GM19023 (cell line): ENCODE results near the gene CIAO3.
"Not testable (repeated sequence)": the region's sequence is repeated elsewhere in the genome, so short reads cannot be mapped to it uniquely, and the experiment has no call there.

Experiments used
- ATAC-seq: cut with Tn5 transposase; IDR thresholded peaks from one replicate; pipeline ENCODE4 v1.9.1; 2021; ENCODE audit warnings: mild to moderate bottlenecking, moderate library complexity; ENCODE audit not compliant: unreplicated experiment

The CIAO3 gene

DNA sequence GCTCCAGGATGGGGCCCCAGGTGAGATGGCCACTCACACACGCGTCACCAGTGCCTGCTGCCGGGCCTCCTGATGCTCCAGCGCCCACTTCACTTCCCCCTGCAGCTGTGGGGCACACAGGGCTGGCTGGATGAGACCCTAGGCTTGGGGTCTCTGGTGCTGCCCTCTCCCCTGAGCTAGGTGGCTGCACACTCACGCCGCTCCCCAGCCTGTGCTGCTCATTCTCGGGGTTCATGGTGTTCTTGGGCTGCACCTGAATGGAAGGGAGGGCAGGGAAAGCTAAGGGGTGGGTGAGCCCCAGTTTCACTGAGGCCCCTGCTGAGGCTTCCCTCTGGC is 15.8 kb downstream of the CIAO3 start:
- no peak for ATAC-seq

DNA sequence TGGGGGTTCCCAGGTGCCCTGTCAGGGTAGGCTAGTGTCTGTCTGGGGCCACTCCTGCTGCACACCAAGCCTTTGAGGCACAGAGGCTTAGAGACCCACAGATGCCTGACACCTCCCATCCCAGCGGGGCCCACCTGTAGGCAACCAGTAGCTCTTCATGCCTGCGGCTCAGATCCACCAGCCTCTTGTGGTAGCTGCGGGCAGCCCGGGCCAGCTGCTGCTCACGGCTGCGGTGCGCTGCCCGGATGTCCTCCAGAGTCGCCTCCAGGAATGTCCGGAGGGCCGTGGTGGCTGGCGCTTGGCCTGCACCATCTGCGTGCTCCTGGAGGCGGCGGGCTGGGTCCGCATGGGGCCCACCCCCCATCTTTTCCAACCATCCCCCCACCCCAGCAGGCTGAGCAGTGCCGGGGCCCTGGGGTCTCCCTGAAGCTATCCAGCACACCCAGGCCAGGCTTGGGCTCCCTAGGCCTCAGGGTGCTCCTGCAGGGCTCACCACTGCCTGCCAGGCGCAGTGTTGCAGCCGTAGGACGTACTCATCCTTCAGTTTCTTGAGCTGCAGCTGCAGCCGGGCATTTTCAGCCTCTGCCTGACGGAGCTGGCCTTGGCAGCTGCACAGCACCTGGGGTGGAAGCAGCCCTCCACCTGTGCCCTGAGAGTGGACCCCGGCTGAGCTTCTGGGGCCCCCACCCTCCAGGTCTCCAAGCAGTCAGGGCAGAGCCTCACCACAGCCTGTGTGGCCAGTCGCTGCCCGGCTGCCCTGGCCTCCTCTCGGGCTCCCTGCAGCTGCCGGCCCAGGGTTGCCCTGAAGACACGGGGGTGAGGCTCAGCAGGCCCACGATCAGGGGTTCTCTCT is 16.4 kb downstream of the CIAO3 start:
- no peak for ATAC-seq

DNA sequence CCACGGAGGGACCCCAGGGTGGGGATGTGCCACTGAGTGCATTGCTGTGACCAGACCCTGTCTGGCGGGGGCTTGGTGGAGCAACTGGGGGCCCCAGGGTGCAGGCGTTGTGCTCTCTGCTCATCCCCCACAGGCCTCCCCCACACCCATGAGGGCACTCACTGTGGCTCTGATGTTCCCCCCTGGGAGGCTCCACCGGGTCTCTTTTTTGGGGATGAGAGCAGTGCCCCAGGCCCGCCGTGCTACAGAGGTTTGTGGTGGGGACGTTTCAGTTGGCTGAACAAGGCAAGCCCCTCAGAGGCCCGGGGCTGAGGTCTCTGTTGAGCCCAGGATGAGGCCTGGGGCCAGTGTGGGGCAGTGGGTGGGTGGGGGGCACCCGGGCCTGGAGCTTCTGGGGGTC is 17.1 kb downstream of the CIAO3 start:
- ATAC-seq = no peak

DNA sequence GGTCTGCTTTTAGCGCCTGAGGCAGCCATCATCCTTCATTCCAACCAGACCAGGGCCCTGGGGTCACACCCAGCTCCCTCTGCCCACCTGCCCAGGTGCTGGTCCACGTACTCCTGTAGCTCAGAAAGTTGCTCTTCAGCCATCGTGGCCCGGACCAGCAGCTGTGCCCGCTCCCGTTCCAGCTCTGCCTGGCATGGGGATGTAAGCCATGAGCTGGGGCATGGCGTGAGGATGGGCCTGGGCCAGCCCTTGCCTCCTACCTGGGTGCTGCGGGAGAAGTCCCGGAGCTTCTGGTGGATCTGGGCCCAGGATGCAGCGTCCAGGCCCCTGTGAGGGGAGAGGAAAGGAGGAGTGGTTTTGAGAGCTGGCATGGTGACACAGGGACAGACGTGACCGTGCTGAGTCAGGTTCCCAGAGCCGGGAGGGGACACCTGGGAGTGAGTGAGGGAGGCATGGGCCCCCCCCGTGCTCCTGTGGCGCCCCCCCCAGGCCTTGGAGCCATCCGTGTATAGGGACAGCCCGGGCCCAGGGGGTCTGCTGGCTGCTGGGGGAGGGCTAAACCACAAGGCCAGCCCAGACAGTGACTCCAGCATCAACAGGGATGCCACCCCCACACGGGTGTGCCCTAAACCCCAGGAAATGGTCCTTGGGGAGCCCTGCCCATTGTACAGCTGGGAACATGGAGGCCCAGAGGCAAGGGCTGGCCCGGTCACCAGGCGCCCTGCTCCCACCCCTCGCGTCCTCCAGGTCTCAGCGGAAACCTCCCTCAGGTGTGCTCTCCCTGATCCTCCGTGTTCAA is 17.8 kb downstream of the CIAO3 start:
- no peak for ATAC-seq

DNA sequence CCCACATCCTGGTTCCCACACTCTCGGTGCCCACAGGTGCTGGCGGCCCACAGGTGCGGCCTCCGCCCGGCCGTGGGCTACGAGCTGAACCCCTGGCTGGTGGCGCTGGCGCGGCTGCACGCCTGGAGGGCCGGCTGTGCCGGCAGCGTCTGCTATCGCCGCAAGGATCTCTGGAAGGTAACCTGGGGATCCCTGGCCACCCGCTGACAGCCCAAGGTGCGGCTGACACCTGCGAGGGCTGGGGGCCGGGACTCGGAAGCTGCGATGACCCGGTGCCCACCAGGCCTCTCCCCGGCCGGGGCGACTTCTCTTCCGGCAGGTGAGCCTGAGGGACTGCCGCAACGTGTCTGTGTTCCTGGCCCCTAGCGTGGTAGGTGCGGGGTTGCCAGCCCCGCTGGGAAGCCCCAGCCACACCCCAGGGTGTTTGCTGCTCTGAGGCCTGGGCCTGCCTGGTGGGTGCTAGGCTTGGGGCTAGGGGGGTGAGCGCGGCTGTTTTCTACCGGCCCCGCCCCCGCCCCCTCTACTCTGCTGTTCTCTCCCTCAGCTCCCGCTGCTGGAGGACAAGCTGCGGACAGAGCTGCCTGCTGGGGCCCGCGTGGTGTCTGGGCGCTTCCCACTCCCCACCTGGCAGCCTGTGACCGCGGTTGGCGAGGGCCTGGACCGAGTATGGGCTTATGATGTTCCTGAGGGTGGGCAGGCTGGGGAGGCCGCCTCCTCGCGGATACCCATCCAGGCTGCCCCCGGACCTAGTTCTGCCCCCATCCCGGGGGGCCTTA is 18.8 kb downstream of the CIAO3 start:
- no peak for ATAC-seq

DNA sequence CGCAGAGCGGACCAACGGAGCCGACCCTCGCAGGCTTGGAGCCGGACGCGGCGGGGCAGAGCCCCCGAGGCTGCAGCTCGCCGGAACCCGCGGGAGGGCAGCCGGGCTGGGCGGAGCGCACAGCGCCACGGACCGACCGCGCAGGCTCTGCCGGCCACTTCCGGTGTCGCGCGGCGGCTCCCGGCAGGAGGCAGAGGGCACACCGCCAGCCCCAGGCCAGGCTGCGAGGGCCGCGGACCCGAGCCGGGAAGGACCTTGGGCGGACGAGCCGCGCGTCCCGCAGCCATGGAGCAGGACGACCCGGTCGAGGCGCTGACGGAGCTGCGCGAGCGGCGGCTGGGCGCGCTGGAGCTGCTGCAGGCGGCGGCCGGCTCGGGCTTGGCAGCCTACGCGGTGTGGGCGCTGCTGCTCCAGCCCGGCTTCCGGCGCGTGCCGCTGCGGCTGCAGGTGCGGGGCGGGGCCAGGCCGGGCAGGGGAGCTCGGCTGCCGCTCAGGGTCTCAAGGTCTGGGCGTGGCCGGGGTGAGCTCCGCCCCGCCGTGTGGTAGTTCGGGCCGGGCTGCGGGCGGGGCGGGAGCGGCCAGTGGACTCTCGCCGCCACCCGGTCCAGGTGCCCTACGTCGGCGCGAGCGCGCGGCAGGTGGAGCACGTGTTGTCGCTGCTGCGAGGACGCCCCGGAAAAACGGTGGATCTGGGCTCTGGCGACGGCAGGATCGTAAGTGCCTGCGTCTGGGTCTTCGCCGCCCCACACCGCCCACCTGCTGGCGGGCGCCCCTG is 19.6 kb downstream of the CIAO3 start, which contains the start of gene ANTKMT:
Gene ANTKMT (plus strand): TSS at position 157 of the 775 bp plus-strand sequence. CDS start 129 bp downstream, at position 286.
- ATAC-seq = peak; percentile 72

DNA sequence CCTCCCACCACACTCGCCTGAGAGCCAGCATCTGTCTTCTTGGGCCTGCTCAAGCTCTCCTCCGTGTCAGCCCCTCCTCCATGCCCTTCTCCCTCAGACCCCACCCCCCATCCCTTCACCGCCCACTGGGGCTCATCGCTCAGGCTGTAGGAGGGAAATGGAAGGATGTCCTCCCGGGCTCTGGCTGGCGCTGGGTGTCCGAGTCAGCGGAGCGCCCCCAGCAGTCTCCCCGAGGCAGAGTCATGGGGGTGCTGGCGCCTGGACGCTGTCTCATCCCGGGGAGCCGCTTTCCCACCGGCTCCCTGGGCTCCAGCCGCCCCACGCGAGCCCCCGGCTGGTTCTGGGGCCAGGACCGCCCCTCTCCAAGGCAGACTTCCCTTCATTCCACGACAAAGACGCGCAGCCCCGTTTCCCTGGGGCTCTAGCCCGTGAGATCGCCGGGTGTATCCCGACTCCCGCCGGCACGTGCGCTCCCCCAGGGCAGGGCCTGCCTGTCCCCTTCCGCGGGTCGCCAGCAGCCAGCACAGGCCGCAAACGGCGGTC is 20.3 kb downstream of the CIAO3 start:
- ATAC-seq = peak; percentile 18

DNA sequence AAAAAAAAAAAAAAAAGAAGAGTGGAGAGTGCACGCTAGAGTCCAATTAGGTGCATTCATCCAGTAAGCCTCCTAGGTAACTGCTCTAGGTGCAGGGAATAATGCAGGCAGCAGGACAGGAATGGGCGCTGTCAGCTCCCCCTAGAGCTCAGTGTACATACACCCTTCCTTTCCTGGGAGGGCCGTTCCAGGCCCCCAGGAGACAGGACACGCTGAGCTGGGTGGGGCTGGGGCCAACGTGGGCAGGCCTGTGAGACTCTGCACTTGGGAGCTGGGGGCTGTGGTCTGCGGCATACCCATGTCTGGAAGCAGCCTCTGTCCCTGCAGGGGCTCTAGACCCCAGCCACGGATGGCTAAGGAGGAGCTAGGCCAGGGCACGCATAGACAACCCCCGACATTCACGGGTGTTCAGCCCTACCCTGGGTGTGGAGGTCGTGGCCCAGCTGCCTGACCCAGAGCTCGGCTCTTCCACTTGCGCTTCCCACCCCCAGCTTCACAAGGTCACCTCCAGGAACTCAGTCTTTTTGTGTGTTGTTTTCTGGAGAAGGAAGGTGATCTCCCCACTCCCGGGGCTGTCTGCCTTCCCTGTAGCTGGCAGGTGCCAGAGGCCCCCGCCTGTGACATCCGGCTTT is 20.9 kb downstream of the CIAO3 start:
- no peak for ATAC-seq

DNA sequence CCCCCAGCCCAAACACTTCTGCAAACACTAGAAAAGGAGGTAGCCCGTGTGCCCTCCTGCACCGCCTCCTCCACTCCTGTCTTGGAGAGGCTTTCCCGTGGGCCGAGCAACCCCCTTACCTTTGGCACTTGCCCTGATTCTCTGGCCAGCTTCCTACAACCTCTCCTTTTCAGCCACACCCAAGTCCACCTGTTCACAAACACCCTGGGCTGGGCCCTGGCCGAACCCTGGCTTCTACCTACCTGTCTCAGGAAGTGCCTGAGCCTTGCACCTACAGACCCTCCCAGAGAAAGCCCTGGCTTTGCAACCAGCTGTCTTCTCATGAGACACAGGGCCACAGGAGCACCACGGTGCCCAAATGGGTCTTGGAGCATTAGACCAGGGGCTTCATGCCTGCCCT is 21.9 kb downstream of the CIAO3 start:
- ATAC-seq = no peak

DNA sequence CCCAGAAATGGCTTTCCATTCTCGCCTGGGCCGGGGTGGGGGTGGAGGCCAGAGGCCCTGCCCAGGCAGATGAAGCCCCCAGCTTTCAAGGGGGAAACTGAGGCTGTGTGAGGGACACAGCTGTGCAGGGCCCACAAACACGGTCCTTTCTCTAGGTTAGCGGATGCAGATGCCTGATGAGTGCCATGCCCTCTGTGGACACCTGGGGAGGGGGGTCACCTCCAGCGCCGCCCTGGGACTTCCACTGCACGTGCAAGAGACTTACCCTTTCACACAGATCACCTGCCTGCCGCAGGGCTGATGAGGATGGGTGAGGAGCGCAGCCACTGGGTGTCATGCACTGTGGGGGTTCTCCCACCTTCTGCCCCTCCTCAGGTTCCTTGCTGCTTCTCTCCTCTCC is 22.4 kb downstream of the CIAO3 start:
- no peak for ATAC-seq

DNA sequence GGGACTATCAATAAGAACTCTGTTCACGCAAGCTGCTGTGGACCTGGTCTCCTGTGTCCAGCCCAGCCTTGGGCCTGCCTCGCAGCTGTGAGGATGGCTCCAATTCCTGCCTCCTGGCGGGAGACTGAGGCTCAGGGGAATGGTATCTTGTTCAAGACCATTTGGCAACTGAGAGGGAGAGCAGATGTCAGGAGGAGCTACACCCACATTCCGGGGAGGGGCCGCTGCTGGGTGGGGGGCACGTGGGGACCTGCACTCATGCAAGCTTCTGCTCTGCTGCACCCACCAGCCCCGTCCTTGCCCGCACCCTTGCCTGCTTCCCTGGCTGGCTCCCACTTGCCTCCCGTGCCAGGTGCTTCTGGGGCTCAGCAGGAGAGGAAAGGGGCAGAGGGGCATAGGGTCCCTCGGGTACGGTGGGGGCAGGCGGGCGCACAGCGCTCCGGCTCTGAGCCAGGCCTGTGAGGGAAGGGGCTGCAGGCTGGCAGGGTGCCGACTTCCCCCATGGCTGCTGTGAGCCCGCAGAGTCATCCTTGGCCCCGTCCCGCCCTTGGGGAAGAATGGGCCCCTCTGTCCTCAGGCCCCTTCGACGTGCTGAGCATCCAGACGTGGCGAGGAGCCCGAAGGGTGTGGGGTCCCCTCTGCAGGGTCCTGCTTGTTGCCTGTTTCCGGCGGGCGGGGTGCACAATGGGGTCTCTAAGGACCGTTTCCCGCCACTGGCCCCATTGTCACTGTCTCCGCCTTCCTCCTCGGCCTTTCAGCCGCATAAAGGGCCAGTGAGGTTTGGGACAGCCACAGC is 23.1 kb downstream of the CIAO3 start:
- ATAC-seq = no peak

DNA sequence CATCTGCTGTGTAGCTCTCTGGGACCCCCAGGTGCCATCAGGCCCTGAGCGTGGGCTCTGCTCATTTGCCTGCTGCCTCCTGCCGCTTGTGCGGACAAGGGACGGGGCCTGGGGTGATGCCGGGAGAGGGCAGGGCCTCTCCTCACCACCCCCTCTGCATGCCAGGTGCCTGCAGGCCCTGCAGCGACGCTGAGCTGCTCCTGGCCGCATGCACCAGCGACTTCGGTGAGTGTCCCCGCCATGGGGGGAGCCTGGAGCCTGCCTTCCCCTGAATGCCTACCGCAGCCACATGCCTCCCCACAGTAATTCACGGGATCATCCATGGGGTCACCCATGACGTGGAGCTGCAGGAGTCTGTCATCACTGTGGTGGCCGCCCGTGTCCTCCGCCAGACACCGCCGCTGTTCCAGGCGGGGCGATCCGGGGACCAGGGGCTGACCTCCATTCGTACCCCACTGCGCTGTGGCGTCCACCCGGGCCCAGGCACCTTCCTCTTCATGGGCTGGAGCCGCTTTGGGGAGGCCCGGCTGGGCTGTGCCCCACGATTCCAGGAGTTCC is 23.9 kb downstream of the CIAO3 start:
- ATAC-seq = no peak

DNA sequence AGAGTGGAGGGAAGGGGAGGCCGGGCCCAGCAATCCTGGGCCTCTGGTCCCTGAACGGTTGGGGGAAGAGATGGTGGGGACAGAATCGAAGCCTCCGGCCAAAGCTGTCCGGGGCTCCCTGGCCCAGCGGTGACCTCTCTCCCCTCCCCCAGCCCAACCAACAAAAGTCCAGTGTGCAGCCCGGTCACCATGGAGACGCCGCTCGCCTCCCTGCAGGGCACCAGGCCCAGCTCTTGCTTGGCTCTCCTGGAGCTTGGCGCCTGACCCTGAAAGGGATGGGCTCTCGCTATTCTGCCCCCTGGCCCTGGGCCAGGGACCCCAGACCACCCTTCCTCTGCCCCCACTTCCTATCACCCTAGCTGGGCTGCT is 24.6 kb downstream of the CIAO3 start:
- no peak for ATAC-seq

DNA sequence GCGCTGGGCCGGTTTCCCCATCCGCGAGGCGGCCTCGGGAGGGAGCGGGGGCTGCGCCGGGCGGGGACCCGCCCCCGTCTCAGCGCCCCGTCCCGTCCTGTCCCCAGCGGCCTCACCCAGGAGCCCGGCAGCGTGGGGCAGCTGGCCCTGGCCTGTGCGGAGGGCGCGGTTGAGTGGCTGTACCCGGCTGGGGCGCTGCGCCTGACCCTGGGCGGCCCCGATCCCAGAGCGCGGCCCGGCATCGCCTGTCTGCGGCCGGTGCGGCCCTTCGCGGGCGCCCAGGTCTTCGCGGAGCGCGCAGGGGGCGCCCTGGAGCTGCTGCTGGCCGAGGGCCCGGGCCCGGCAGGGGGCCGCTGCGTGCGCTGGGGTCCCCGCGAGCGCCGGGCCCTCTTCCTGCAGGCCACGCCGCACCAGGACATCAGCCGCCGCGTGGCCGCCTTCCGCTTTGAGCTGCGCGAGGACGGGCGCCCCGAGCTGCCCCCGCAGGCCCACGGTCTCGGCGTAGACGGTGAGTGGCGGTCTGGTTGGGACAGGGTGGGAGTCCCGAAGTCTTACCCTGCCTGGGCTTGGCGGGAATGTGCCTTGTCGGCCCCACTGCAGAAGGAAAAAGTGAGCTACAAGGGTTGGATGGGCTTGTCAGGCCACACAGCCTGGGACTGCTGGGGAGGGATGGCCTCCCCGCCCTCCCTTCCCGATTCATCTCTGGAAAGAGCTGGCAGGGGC is 25.2 kb downstream of the CIAO3 start:
- no peak for ATAC-seq

DNA sequence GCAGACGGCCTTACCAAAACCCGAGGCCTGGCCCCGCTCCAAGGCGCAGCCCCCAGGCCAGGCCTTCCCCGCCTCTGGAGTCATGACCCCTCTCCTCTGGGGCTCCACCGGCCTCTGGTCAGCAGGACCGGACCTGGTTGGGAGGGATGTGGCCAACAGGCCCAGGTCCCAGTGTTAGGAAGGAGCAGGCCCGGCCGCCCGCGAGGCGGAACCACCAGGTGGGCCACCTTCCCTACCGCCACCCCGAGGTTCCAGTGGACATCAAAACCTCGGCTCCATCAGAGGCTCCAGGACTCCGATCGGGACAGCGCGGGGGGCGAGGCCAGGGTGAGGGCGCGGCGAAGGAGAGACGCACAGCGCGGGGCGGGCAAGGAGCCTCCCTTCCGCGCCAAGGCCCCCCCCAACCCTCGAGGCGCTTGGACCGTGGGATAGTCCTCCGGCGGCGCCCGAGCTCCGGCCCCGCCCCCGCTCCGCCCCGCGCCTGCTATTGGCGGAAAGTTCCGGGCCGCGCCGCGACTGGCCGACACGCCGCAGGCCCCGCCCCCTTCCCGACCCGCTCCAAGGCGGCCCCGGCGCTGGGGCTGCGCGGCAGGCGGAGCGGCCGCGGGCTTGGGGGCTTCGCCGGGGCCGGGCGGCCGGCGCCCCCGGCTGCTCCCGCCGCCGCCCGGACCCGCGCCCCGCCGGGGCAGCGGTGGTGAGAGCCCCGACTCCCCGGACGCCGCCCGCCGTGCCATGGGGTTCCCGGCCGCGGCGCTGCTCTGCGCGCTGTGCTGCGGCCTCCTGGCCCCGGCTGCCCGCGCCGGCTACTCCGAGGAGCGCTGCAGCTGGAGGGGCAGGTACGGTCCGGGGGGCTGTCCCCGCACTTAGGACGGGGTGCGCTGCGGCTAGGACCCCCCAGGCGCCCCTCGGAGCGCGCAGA is 26.0 kb downstream of the CIAO3 start, which contains the start of gene METRN:
Gene METRN (plus strand): TSS at position 561 of the 919 bp plus-strand sequence. CDS start 172 bp downstream, at position 733.
- ATAC-seq = peak; percentile 69

DNA sequence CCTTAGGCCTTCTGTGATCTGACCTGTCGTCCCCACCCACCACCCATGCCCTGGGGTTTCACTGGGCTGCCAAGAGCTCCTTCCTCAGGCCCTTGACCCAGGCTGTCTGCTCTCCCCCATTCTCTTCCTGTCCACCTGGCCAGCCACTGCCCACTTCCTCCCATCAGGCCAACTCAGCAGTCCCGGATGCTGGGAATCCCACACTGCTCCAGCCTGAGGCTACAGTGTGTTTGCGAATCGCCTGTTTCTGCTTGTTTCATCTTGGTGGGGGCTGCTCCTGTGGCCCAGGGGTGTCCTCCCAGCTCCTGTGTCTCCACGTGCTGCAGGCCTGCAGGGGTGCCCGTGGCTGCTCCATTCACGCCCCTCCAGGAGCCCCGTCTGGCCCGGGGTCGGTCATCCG is 26.7 kb downstream of the CIAO3 start:
- no peak for ATAC-seq

DNA sequence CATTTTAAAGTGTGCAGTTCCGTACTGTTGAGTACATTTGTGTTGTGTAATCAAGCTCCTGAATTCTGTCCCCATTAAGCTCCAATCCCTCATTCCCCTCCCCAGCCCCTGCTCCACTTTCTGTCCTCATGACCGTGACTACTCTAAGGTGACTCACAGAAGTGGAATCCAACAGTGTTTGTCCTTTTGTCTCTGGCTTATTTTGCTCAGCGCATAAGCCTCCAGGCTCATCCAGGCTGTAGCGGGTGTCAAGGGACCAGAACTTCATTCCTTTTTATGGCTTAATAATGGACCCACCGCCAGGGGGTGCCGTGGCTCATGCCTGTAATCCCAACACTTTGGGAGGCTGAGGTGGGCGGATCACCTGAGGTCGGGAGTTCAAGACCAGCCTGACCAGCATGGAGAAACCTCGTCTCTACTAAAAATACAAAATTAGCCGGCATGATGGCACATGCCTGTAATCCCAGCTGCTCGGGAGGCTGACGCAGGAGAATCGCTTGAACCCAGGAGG is 28.0 kb downstream of the CIAO3 start:
- ATAC-seq = not testable (repeated sequence)
